ENCODE measurements around the gene PBX1. TPM values are rescaled to one million over a fixed set of nuclear protein-coding genes. Genes with fewer than 3 reads are reported as not detected.

Gene PBX1
- total RNA-seq, 2 donors from 2014 or later, result 33.3 to 37.4 TPM

DNA sequence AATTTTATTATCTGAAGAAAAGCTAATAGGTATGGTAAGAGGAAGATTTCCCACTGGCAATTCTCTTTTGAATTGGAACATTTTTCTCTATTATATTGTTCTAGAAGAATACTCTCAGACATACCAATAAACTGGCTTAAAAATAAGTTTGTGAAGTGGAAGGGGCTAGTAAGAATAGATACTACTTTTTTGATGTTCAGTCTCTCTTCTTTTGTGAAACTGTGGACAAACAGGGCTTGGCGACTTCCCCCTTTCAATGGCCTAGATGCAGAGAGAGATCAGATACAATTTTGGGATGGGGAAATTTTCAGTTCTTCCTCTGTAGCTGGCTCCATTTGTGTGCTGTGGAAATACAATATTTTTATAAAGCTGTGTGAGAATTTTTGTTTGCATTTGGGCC is 2.5 kb downstream of the PBX1 start:
- TF ChIP-seq, protein P1, sequence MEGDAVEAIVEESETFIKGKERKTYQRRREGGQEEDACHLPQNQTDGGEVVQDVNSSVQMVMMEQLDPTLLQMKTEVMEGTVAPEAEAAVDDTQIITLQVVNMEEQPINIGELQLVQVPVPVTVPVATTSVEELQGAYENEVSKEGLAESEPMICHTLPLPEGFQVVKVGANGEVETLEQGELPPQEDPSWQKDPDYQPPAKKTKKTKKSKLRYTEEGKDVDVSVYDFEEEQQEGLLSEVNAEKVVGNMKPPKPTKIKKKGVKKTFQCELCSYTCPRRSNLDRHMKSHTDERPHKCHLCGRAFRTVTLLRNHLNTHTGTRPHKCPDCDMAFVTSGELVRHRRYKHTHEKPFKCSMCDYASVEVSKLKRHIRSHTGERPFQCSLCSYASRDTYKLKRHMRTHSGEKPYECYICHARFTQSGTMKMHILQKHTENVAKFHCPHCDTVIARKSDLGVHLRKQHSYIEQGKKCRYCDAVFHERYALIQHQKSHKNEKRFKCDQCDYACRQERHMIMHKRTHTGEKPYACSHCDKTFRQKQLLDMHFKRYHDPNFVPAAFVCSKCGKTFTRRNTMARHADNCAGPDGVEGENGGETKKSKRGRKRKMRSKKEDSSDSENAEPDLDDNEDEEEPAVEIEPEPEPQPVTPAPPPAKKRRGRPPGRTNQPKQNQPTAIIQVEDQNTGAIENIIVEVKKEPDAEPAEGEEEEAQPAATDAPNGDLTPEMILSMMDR (IDR thresholded peaks at IDR 0.05), result no peak
- H3K27me3 ChIP-seq, result no peaks in the 10 kb centered on the region
- peak overlapping the region; percentile 50 to 77 for H3K4me3 ChIP-seq
- peak overlapping the region; percentile 90 to 91 for H3K27ac ChIP-seq
- H3K4me1 ChIP-seq, result peaks cover 0 to 19% of the 10 kb centered on the region in 2 donors
- no peaks in the 10 kb centered on the region for H3K9me3 ChIP-seq
- no peaks in the 10 kb centered on the region for H3K36me3 ChIP-seq
- DNase-seq (ENCODE audit: low spot score), result no peak

DNA sequence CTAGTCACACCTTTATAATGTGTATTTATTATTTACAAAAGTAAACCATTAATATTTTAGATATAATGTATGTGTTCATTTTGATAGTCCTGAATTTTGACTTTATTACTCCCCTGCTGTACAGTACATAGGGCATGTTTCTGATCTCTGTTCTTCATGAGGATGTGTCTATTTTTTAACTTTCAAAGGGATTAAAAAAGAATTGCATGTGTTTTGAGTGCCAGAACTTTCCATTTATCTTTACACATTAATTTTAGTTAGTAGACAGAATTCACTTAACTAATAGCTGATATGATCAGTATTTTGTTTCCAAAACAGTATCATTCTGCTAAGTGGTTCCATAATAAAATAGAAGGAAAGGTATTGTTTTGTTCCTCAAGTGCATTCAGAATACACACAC is 3.1 kb downstream of the PBX1 start:
- Histone ChIP-seq H3K9me3 (no peaks in the 10 kb centered on the region), H3K4me1 (peaks cover 0 to 22% of the 10 kb centered on the region in 2 donors), H3K36me3 (no peaks in the 10 kb centered on the region), H3K27me3 (no peaks in the 10 kb centered on the region), H3K4me3 (peak overlapping the region; percentile 50 to 77), H3K27ac (peak overlapping the region; percentile 90 to 91)
- TF ChIP-seq, protein P1 (IDR thresholded peaks at IDR 0.05), result no peak
- no peak for DNase-seq (ENCODE audit: low spot score)

DNA sequence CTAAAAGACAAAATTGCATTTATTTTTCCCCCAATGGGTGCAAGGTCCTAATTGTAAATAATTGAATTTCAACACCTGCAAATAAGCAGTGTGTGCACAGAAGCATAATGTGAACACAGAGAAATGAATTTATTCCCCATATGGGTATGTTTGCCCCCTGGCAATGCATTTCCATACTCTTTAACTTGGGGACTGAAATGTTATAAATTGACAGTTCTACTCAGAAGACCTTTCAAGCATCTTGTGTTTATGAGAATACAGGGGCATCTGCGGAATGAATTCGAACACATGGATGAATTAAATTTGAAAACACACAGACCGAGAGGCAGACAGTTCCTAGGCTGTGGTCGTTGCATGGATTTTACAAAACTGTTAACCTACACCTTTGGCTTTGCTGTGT is 3.5 kb downstream of the PBX1 start:
- H3K4me1 ChIP-seq, result peaks cover 0 to 22% of the 10 kb centered on the region in 2 donors
- no peak for DNase-seq (ENCODE audit: low spot score)
- H3K27me3 ChIP-seq, result no peaks in the 10 kb centered on the region
- peak overlapping the region; percentile 50 to 77 for H3K4me3 ChIP-seq
- H3K9me3 ChIP-seq, result no peaks in the 10 kb centered on the region
- TF ChIP-seq, protein P1 (IDR thresholded peaks at IDR 0.05), result no peak
- no peaks in the 10 kb centered on the region for H3K36me3 ChIP-seq
- H3K27ac ChIP-seq, result peak overlapping the region; percentile 90 to 91

DNA sequence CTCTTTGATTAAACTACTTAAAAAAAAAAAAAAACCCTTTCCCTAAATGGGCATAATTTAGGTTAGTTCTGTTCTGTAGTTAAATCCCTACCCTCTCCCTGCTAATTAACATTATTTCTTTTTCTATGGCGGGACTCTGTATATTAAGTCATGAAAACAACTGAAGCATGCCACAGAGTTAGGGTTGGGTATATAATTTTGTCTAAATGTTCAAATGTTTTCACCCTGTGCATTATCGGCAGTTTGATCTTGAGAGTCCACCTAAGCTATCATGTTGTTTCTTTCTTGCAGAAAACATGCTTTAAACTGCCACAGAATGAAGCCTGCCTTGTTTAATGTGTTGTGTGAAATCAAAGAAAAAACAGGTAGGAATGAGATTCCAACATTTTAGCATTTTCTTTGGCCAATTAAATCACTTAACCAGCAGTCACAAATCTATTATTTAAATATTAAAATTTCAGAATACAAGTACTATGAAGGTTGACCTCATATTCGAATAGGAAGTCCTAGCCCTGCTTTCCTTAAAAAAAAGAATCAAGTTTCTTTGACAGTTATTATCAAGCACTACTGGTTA is 4.0 kb downstream of the PBX1 start:
- no peaks in the 10 kb centered on the region for H3K9me3 ChIP-seq
- peak overlapping the region; percentile 90 to 91 for H3K27ac ChIP-seq
- TF ChIP-seq, protein P1 (IDR thresholded peaks at IDR 0.05), result no peak
- peaks cover 0 to 25% of the 10 kb centered on the region in 2 donors for H3K4me1 ChIP-seq
- no peaks in the 10 kb centered on the region for H3K36me3 ChIP-seq
- H3K4me3 ChIP-seq, result peak overlapping the region; percentile 50 to 77
- no peak for DNase-seq (ENCODE audit: low spot score)
- no peaks in the 10 kb centered on the region for H3K27me3 ChIP-seq

DNA sequence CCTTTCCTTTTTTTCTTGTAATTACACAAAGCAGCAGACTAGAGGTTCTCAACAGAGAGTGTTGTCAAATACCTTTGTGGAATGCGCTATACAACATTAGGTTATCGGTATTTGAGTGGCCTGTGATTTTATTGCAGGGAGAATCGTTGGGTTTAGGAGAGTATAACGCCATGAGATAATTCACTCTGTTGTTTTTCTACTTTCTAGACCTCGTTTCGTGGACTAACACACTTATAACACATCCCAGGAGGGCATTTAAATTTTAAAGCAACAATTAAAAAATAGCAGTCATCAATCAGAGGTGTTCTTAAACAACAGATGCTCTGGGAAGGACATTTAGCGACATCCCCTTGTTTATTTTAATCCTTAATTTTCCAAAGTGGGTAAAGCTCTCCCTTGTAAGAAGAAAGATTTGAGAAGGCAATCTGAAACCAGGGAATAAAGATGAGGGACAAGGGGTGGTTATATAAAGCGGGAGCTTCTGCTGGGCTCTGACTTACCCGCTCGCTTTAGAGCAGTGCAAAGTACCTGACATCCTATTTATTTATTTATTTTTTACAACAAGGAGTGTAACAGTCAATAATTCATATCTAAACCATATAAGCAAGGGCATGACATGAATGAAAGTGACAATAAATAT is 4.9 kb downstream of the PBX1 start:
- H3K9me3 ChIP-seq, result no peaks in the 10 kb centered on the region
- H3K27me3 ChIP-seq, result no peaks in the 10 kb centered on the region
- no peaks in the 10 kb centered on the region for H3K36me3 ChIP-seq
- TF ChIP-seq, protein P1 (IDR thresholded peaks at IDR 0.05), result no peak
- DNase-seq (ENCODE audit: low spot score), result no peak
- peaks cover 0 to 25% of the 10 kb centered on the region in 2 donors for H3K4me1 ChIP-seq
- H3K4me3 ChIP-seq, result peak overlapping the region; percentile 50 to 77
- H3K27ac ChIP-seq, result peak overlapping the region; percentile 90 to 91
